Adrenal gland (tissue), 5 donors: ENCODE results near the gene SDK1.

Experiments
- POLR2A ChIP-seq, 2 donors: fragments of 450-650 bp; IDR thresholded peaks; one replicate each; pipeline ENCODE4 v1.6.1; 2017; ENCODE audit warnings: antibody characterized with exemption in 2 of 2, mild to moderate bottlenecking in 2 of 2, moderate library complexity in 1 of 2
- TF ChIP-seq, protein P1 (sequence below), 6 experiments: fragments of 450-650 bp in 4 of 6; fragments of 200-600 bp in 2 of 6; sonication (generic) in 1 of 6; IDR thresholded peaks; 1 replicate in 5 of 6; 2 replicates in 1 of 6; pipeline versions ENCODE4 v1.5.1 to v1.8.0; 2016 to 2021; ENCODE audit warnings: antibody characterized with exemption in 6 of 6, mild to moderate bottlenecking in 2 of 6, moderate library complexity in 1 of 6
- donor health status: DM: no; HTN: no; CAD: no.

DNA sequence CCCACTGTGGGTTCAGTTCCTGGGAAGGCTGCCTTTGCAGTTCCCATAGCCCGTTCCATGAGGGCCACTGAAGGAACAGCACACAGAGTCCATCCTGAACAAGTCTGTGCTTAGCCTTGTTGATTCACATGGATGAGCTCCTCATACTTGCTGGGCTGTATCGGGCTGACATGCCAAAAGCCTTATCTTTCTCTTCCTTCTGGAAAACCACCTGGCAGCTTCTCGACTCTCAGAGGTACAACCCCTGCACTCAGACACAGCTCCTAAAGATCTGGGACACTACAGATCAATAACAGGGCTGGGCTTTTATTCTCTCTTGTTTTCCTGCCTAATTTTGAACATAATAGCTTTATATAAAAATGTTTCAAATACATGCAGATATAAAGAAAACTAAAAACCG, 667.2 kb downstream of the SDK1 start:
- TF ChIP-seq, protein P1, sequence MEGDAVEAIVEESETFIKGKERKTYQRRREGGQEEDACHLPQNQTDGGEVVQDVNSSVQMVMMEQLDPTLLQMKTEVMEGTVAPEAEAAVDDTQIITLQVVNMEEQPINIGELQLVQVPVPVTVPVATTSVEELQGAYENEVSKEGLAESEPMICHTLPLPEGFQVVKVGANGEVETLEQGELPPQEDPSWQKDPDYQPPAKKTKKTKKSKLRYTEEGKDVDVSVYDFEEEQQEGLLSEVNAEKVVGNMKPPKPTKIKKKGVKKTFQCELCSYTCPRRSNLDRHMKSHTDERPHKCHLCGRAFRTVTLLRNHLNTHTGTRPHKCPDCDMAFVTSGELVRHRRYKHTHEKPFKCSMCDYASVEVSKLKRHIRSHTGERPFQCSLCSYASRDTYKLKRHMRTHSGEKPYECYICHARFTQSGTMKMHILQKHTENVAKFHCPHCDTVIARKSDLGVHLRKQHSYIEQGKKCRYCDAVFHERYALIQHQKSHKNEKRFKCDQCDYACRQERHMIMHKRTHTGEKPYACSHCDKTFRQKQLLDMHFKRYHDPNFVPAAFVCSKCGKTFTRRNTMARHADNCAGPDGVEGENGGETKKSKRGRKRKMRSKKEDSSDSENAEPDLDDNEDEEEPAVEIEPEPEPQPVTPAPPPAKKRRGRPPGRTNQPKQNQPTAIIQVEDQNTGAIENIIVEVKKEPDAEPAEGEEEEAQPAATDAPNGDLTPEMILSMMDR (IDR thresholded peaks at IDR 0.05), result no peak
- TF ChIP-seq POLR2A (IDR thresholded peaks at IDR 0.05), result no peak
